Inferior parietal cortex (tissue), 1 donor: Measurements from ENCODE around the gene ACTR3C.

Experiments used
- DNase-seq: peaks from one replicate; pipeline ENCODE4 v3.0.0-alpha.2; 2016; ENCODE audit errors: extremely low spot score

The ACTR3C gene

DNA sequence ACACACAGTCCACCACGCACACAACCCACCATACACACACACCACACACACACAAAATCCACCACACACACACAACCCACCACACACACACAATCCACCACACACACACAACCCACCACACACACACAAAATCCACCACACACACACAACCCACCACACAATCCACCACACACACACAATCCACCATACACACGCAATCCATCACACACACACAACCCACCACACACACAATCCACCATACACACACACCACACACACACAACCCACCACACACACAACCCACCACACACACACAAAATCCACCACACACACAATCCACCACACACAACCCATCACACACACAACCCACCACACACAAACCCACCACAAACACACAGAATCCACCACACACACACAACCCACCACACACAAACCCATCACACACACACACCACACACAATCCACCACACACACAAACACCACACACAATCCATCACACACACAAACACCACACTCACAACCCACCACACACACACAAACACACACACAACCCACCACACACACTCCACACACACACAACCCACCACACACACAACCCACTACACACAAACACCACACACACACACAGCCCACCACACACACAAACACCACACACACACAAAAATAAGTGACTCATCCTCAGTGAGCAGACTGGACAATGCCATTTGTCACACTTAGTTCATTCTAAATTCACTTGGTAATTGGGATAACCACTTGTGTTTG is 36.4 kb upstream of the ACTR3C start:
- no peak for DNase-seq

DNA sequence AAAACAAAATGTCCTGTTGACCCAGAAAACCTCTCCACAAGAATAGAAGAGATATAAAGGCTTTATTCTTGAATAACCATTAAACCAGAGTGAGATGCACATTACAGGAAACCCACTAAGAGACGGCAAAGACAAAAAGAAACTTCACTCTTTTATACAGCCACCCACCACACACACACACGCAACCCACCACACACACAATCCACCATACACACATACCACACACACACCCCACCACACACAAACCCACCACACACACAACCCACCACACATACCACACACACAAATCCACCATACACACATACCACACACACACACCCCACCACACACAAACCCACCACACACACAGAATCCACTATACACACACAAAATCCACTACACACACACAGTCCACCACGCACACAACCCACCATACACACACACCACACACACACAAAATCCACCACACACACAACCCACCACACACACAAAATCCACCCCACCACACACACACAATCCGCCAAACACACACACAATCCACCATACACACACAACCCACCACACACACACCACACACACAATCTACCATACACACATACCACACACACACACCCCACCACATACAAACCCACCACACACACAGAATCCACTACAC is 35.8 kb upstream of the ACTR3C start:
- DNase-seq, result no peak

DNA sequence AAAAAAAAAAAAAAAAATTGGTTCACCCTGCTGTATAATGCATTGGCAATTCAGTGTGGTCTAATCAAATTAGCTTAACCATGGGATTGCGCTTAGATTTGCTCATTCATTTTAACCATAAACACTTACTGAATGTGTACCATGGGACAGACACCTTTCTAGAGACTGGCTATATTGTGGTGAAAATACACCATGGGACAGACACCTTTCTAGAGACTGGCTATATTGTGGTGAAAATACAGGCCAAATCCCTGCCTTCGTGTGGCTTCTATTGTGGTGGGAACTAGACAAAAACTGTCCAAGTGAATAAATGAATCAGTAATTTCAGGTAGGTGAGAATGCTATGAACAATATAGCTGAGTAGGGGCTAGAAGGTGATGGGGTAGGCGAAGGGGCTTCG is 35.1 kb upstream of the ACTR3C start:
- no peak for DNase-seq

DNA sequence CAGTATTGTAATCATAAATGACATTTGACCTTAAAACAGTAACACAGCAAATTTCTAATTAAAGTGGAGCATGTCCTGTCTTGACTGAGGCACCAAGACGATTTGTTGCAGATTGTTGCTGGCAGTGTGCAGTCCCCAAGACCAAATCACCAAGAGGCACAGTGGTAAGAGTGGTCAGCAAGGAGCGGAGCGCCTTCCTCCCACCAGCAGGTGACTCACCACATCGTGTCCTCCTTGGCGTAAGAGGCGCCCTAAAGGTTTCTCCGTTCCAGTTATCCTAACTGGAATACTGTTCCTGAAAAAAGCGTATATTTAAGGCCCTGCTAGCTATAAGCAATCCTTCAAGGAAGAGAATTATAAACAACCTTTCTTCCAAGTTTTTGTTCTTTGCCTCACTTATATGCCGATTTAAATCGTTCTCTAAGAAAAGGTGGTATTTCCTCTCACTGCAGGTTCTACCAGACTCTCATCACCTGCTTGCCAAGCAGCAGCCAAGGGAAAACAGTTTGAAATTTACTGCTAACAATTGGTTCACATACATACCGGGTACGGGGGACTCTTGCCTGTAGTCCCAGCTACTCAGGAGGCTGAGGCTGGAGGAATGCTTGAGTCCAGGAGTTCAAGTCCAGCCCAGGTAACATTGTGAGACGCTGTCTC is 34.6 kb upstream of the ACTR3C start:
- DNase-seq, result no peak

DNA sequence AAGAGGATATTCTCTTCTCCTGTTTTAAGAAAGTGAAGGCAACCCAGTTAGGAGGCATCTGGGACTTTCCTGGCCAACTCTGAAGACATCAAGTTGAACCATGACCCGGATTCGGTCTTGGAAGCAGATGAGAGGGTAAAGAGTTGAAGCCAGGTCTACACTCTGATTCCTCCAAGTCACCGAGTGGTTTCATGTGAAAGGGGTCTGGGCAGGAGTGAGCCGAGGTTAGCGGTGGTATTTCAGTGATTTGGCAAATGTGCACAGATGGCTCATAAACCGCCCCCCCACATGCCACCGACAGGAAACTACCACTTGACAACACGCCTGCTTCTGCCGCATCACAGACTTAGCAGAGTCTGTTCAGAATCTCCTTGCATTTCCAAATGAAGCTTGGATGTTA is 33.9 kb upstream of the ACTR3C start:
- no peak for DNase-seq

- DNase-seq, result peak; percentile 64
Measured at GRCh38 chr7:150356265-150356897, 33.0 kb upstream of the ACTR3C start.

DNA sequence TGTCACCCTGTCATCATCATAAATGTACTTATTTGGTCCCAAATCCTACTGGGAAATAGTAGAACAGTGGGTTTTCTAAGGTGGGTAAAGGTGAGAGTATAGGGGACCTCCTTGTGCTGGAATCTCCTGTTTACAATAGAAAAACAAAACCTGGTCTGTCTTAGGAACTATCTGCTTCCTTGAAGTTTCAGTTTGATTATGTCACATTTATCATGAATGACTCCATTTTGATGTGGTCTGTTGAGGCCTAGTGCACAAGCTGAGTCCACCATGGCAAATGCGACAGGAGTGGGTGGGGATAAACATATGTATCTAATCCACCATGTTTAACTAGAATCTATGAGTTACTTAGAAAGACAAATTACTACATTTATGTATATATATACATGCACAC is 32.3 kb upstream of the ACTR3C start:
- DNase-seq, result no peak

GRCh38 chr7:150351587-150352194 is 28.3 kb upstream of the ACTR3C start:
- DNase-seq, result no peak

- no peak for DNase-seq
Measured at GRCh38 chr7:150346922-150347321, 23.6 kb upstream of the ACTR3C start.

GRCh38 chr7:150345012-150345411 is 21.7 kb upstream of the ACTR3C start:
- no peak for DNase-seq

DNA sequence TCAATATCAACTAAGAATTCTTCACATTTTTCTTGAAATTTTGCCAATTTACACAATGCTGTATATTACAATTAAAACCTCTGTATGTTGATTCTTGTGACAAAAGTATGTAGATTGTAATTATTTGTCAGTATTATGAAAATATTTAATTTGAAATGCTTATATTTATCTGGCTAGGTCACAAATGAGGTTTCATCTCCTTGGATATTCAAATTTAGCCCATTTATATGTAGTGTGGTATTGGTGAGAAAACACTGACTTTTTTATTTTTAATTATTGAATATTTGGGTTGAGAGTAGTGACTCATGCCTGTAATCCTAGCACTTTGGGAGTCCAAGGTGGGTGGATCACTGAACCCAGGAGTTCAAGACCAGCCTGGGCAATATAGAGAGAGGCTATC is 21.0 kb upstream of the ACTR3C start:
- DNase-seq, result no peak

DNA sequence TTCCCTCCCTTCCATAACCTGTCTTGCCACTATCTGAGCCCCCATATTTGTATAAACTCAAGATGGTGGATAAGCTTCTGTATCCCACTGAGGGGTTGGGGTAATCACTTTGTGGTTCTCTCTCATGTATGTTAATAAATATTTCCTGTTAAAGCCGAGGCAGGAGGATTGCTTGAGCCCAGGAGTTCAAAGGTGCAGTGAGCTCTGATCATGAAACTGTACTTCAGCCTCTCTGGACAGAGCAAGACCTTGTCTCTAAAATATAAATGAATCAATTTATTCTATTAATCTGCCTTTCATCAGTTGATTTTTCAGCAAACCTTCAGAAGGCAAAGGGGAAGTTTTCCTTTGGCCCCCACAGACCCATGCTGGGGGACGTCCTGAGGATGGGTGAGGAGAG is 19.9 kb upstream of the ACTR3C start:
- DNase-seq, result no peak

DNA sequence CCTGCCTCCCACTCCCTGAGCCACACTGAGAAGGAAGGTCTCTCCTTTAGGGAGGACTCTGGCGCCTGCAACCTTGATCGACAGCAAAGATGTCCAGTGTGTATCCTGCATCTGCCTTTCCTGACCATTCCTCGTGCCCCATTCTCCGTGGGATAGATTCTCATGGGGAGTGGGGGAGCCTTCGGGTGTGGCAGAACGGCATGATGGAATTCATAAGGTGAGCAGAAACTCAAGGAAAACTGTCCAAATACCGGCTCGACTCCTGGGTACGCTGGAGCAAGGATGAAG is 18.7 kb upstream of the ACTR3C start:
- no peak for DNase-seq

GRCh38 chr7:150341263-150342120 is 18.1 kb upstream of the ACTR3C start, which contains the start of gene RARRES2:
RARRES2 (minus strand) TSS chr7:150341629; CDS start chr7:150340609, 1,020 bp downstream.
- DNase-seq, result no peak

DNA sequence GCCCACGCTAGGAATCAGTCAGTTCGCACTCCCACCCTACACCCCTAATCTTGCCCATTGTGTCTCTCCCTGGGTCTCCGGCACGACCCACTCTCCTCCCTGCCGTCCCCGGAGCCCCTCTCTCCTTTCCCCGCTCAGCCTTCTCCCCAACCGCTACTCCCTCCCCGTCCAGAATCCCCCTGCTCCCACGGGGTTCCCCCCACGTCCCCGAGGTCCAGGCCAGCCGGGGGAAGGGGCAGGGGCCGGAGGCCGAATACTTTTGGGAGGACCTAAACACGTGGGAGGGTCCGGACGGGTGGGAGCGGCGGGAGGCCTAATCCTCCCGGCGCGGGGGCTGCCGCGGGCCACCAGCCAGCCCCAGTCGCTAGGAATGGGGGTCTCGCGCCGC is 17.5 kb upstream of the ACTR3C start:
- no peak for DNase-seq

DNA sequence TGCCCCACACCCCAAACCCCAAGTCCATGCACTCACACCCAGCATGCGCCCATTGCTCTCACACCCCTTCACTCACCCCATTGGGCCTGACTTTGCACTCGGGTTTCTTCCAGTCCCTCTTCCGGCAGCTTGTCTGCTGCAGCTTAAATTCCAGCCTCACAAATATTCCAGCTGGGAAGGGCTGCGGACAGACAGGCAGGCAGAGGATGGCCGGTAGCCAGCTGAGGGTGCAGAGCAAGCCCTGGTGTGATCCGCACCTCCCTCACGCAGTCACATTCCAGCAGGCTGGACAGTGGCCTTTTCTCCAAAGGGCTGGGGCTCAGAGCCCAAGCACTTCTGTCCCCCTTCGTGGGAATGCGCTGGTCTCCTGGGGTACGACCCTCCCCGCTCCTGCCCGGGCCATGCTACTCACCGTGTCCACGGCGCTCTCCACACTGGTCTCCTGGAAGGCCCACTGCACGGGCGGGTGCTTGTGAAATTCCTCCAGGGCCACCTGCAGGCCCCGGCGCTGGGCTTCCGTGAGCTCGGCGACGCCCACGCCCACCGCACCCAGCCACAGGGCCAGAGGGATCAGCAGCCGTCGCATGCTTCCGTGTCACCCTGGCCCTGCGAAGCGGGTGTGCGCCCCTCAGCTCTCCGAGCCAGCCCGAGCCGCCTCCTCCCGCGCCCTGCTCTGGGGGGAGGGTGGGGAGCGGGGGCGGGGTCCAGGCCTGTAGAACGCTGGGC is 16.8 kb upstream of the ACTR3C start:
- no peak for DNase-seq

DNA sequence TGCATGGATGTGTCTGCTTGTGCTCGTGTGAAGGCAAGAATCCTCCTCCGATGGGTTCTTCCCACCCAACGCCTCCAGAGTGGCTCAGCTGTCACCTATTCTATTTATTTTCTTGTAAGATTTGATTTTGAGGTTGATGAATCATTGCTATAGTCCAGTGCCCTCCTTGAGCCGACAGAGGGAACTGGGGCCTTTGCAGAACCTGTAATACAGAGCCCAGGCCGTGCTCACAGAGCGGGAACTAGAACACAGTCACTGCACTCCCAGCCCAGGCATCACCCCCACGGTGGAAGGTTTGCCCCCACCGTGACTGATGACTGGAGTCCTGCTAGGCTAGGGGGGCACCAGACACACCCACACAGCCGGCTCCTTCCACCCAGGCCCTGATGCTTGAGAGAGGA is 16.1 kb upstream of the ACTR3C start:
- DNase-seq, result no peak

GRCh38 chr7:150338166-150338829 is 15.0 kb upstream of the ACTR3C start:
- no peak for DNase-seq

DNA sequence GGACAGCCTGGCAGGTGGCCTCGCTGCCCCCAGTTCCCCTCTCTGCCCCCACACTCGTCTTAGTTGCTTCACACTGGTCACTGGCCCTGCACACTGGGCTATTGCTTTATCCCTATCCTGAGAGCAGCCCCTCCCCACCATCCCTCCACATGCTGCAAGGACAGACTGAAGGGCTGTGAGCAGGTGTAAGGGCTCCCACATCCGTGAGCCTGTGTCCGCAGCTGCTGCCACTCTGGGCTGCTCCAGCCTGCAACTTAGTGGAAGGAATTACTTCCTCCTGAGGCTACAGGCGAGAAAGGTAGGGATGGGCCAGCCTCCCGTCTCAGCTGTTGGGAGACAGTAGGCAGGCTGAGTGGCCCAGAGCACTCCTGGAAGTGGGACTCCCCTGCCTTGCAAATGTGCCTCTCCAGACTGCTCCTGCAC is 14.3 kb upstream of the ACTR3C start:
- no peak for DNase-seq

DNA sequence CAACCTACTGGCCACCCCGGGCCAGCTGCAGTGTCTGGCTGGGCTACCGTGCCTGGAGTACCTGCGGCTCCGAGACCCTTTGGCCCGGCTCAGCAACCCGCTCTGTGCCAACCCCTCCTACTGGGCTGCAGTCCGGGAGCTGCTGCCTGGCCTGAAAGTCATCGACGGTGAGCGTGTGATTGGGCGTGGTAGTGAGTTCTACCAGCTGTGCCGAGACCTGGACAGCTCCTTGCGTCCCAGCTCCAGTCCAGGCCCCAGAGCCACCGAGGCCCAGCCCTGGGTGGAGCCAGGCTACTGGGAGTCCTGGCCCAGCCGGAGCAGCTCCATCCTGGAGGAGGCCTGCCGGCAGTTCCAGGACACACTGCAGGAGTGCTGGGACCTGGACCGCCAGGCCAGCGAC is 13.8 kb upstream of the ACTR3C start:
- no peak for DNase-seq
